Ascending aorta (tissue), 2 donors: ENCODE results near the gene TNFRSF8. TPM values are rescaled to one million over a fixed set of nuclear protein-coding genes. Genes with fewer than 3 reads are reported as not detected.
"Not testable (repeated sequence)": the region's sequence is repeated elsewhere in the genome, so short reads cannot be mapped to it uniquely, and the experiment has no call there.

Source experiments
- DNase-seq, 2 donors: peaks; one replicate each; pipeline ENCODE4 v3.0.0-alpha.2; 2019; ENCODE audit warnings: low spot score in 2 of 2
- H3K27ac ChIP-seq, 2 donors: fragments of 200-600 bp; sonication (generic); one replicate each; pipeline ENCODE4 v1.5.1; 2016 to 2017; ENCODE audit warnings: mild to moderate bottlenecking in 1 of 2
- H3K27me3 ChIP-seq: fragments of 200-600 bp; sonication (generic); one replicate; pipeline ENCODE4 v1.5.1; 2017
- H3K36me3 ChIP-seq, 2 donors: fragments of 200-600 bp; sonication (generic); one replicate each; pipeline ENCODE4 v1.5.1; 2016
- H3K4me1 ChIP-seq, 2 donors: fragments of 200-600 bp; sonication (generic); one replicate each; pipeline ENCODE4 v1.5.1; 2016 to 2017; ENCODE audit warnings: mild to moderate bottlenecking in 1 of 2
- H3K4me3 ChIP-seq, 2 donors: fragments of 200-600 bp; sonication (generic); one replicate each; pipeline ENCODE4 v1.5.1; 2016 to 2017; ENCODE audit warnings: mild to moderate bottlenecking in 1 of 2
- H3K9me3 ChIP-seq, 2 donors: fragments of 200-600 bp; sonication (generic); one replicate each; pipeline ENCODE4 v1.5.1; 2016
- CTCF ChIP-seq, 3 experiments: fragments of 200-600 bp in 2 of 3; fragments of 450-650 bp in 1 of 3; sonication (generic) in 2 of 3; IDR thresholded peaks; one replicate each; pipeline ENCODE4 v1.5.1; 2016 to 2019; ENCODE audit warnings: antibody characterized with exemption in 3 of 3, mild to moderate bottlenecking in 1 of 3, moderate library complexity in 1 of 3
- intact Hi-C: fragments of 100-400 bp; cut with DNase I; formaldehyde crosslinking; loops from one replicate; pipeline ENCODE4 v1.15.1; 2023
- total RNA-seq: library from RNA; depleted of rRNA; stranded (reverse); fragments of >200 nt; gene quantifications from one replicate; pipeline ENCODE4 v1.1.0, GENCODE V29; 2016

TNFRSF8 gene
- total RNA-seq, 1 donor from 2014 or later, result 22.8 TPM

DNA sequence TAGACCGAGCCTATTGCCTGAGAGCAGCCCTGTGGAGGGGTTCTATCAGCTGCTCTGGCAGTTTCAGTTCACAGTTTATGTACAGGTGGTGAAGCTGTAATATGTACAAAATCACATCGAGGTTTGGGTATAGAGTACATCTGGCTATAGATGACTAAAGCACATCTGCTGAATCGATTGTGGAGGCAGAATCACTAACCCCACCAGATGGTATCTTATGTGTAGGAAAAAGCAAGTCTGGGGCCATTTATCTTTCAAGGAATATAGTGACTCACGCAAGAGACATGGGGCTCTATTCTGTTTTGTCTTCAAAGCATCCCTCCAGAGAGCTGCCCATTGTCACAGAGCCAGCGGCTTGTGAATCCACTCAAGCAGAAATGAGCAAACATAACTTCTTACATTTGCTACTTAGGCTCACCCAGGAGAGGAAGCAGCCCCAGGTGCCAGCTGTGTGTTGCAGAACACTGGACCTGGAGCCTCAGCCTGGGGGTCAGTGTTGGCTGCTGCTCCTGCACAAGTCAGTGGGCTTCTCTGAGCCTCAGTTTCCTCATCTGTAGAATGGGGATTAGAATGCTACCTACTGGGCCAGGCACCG, 22.5 kb upstream of the TNFRSF8 start:
- no peak for TF ChIP-seq CTCF (IDR thresholded peaks at IDR 0.05)

GRCh38 chr1:12044187-12044877, 18.8 kb upstream of the TNFRSF8 start:
- H3K4me3 ChIP-seq, intact Hi-C loops, H3K36me3 ChIP-seq, H3K4me1 ChIP-seq, H3K27me3 ChIP-seq, H3K27ac ChIP-seq, DNase-seq, H3K9me3 ChIP-seq: not testable (repeated sequence)

More for the DNA sequence above, 22.5 kb upstream of the TNFRSF8 start:
- Histone ChIP-seq H3K9me3 (no peaks in the 10 kb centered on the region), H3K27ac (no peak overlapping the region), H3K4me1 (no peaks in the 10 kb centered on the region), H3K4me3 (no peak overlapping the region), H3K36me3 (no peaks in the 10 kb centered on the region), H3K27me3 (no peaks in the 10 kb centered on the region)
- intact Hi-C loops, result no loop called here
- no peak for DNase-seq

GRCh38 chr1:12046749-12047119, 16.4 kb upstream of the TNFRSF8 start:
- H3K9me3 ChIP-seq, result no peaks in the 10 kb centered on the region
- no peak overlapping the region for H3K27ac ChIP-seq
- no peak overlapping the region for H3K4me3 ChIP-seq
- no peak for DNase-seq
- intact Hi-C loops, result no loop called here
- peaks cover 0 to 1% of the 10 kb centered on the region in 2 donors for H3K4me1 ChIP-seq
- no peak for TF ChIP-seq CTCF (IDR thresholded peaks at IDR 0.05)
- no peaks in the 10 kb centered on the region for H3K27me3 ChIP-seq
- no peaks in the 10 kb centered on the region for H3K36me3 ChIP-seq

GRCh38 chr1:12047120-12047876, 15.8 kb upstream of the TNFRSF8 start:
- Histone ChIP-seq H3K4me3 (no peak overlapping the region), H3K4me1 (peaks cover 2 to 5% of the 10 kb centered on the region in 2 donors), H3K27me3 (no peaks in the 10 kb centered on the region), H3K9me3 (no peaks in the 10 kb centered on the region), H3K36me3 (no peaks in the 10 kb centered on the region), H3K27ac (no peak overlapping the region)
- no peak for TF ChIP-seq CTCF (IDR thresholded peaks at IDR 0.05)
- DNase-seq, result no peak
- intact Hi-C loops, result no loop called here

- no peak for TF ChIP-seq CTCF (IDR thresholded peaks at IDR 0.05)
- intact Hi-C loops, result no loop called here
- H3K9me3 ChIP-seq, result no peaks in the 10 kb centered on the region
These were observed 14.7 kb upstream of the TNFRSF8 start for GRCh38 chr1:12048372-12048771.

GRCh38 chr1:12049616-12050015, 13.5 kb upstream of the TNFRSF8 start:
- Histone ChIP-seq H3K27me3 (no peaks in the 10 kb centered on the region), H3K36me3 (no peaks in the 10 kb centered on the region), H3K4me3 (no peak overlapping the region), H3K9me3 (no peaks in the 10 kb centered on the region), H3K27ac (no peak overlapping the region), H3K4me1 (peaks cover 10 to 12% of the 10 kb centered on the region in 2 donors)
- intact Hi-C loops, result no loop called here
- no peak for DNase-seq
- TF ChIP-seq CTCF (IDR thresholded peaks at IDR 0.05), result no peak

More at GRCh38 chr1:12048372-12048771, 14.7 kb upstream of the TNFRSF8 start:
- H3K27ac ChIP-seq, result no peak overlapping the region
- H3K36me3 ChIP-seq, result no peaks in the 10 kb centered on the region
- DNase-seq, result no peak
- no peak overlapping the region for H3K4me3 ChIP-seq
- no peaks in the 10 kb centered on the region for H3K27me3 ChIP-seq
- H3K4me1 ChIP-seq, result peaks cover 10 to 12% of the 10 kb centered on the region in 2 donors
